T47D (cell line): Measurements from ENCODE around the gene CPAMD8.

Source experiments
- DNase-seq, 2 experiments: peaks; one replicate each; pipeline versions ENCODE4 v3.0.0 to v3.0.0-alpha.2; 2011 to 2012; ENCODE audit warnings: low read depth in 1 of 2, low spot score in 1 of 2
- JUND ChIP-seq: IDR thresholded peaks from 2 replicates; pipeline ENCODE4 v1.6.1; 2012; ENCODE audit warnings: low read depth
- in situ Hi-C: cut with HindIII; loops from 2 replicates; pipeline ENCODE4 v1.10.0; 2016; ENCODE audit warnings: low sequenced_read_pairs, low pct_unique_long_range_greater_than_20kb

CPAMD8 gene

DNA sequence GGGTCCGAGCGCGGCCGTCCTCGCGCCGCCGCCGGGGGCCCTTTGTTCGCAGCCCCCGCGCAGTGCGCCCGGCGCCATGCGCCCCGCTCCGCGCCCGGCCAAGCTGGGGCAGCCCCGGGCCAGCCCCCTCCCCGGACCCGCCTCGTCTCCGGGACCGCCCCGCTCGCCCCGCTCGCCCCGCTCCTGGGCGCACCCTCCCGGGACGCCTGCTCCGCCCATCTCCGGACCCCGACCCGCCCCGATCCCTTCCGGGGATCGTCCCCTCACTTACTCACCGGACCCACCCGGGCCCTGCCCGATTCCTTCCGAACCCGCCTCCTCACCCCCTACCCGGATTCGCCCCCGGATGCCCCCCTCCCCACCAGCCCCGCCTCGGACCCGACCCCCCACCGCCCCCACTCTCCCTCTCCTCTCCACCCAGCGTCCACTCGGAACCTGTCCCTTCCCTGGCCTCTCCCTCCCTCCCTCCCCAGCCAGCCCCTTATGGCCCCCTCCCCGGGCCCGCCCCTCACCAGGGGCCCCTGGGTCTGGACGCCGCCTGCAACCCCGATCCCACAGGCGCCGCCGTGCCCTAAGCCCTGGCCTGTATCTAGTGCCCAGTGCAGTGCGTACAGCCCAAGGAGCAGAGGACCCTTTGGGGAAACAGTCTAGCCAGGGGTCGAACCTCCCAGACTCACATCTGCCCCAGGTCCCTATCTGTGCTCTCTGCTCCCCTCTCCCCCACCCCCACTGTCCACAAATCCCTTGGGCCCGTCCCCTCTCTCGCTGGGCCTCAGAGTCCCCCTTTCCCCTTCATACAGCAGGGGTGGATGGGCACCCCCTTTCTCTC lies at the start of gene CPAMD8:
TSS of gene CPAMD8 (minus strand) at position 105 of the 829 bp plus-strand sequence. CDS start 168 bp downstream, outside the sequence.
- in situ Hi-C loops: no loop called here
- DNase-seq: peak; percentile 20 to 33
- no peak for TF ChIP-seq JUND

DNA sequence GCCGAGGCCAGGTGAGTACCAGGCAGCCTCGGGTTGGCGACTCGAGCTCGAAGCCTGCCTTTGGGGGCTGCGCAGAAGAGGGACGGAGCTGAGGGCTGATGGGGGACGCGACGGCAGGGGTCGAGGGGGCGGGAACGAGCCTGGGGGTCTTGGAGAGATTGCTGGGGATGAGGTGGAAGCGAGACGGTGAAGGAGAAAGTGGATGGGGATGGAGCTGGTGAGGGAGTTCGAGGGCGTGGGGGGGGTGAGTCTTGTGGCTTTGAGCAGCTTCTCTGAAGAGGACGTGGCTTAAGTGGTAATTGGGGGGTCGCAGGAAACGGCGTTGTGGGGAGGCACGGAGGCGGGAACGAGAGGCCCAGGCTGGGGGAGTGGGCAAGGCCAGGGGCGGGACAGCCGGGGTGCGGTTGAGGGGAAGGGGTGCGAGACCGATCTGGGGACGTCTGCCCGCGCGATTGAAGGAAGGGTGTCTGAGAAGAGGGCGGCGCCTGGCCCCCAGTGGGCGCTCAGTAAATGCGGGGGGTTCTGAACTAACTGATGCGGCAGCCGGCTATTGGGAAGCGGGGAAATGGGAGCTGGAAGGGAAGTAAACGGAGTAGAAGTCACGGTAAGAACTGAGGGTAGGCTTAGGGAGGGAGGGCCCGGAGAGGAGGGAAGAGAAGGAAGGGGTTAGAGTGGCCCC lies 49.4 kb upstream of the CPAMD8 start:
- no peak for TF ChIP-seq JUND
- in situ Hi-C loops: no loop called here
- peak in 1 of 2 experiments; percentile 27 for DNase-seq

GRCh38 chr19:17075035-17075863 lies 48.6 kb upstream of the CPAMD8 start, which contains the start of the genes HAUS8 and MYO9B:
Gene HAUS8, minus strand, starts transcription at chr19:17075452. Its CDS starts 30 bp downstream, at chr19:17075422.
Gene MYO9B, plus strand, starts transcription at chr19:17075777. Its CDS starts 25,941 bp downstream, at chr19:17101718.
- in situ Hi-C loops: no loop called here
- no peak for TF ChIP-seq JUND
- peak; percentile 92 to 99 for DNase-seq

DNA sequence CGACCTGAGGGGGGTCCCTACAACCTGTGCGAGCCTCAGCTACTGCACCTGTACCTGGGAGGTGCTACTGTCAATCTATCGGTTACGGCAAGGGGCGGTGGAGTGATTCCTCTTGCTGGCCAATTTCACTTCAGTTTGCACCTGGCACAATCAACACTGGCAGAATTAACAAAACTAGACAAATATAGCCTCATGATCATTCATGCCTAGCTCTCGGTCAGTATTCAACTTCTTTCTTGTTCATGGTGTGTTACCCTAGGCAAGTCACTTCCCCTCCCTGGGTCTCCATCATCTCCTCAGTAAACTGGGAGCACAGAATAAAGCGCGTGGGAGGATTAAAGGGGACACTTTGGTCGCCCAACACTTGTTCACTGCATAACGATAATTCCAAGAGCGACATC lies 48.0 kb upstream of the CPAMD8 start:
- in situ Hi-C loops: no loop called here
- no peak for TF ChIP-seq JUND

GRCh38 chr19:17073869-17074633 lies 47.4 kb upstream of the CPAMD8 start:
- peak; percentile 13 to 48 for DNase-seq
- in situ Hi-C loops: no loop called here
- TF ChIP-seq JUND: no peak

More for the DNA sequence above, 48.0 kb upstream of the CPAMD8 start:
- no peak for DNase-seq

GRCh38 chr19:17070912-17071311 lies 44.3 kb upstream of the CPAMD8 start:
- no peak for TF ChIP-seq JUND
- in situ Hi-C loops: no loop called here

GRCh38 chr19:17070421-17070820 lies 43.8 kb upstream of the CPAMD8 start:
- in situ Hi-C loops: no loop called here
- DNase-seq: no peak
- no peak for TF ChIP-seq JUND

More at GRCh38 chr19:17070912-17071311, 44.3 kb upstream of the CPAMD8 start:
- no peak for DNase-seq

DNA sequence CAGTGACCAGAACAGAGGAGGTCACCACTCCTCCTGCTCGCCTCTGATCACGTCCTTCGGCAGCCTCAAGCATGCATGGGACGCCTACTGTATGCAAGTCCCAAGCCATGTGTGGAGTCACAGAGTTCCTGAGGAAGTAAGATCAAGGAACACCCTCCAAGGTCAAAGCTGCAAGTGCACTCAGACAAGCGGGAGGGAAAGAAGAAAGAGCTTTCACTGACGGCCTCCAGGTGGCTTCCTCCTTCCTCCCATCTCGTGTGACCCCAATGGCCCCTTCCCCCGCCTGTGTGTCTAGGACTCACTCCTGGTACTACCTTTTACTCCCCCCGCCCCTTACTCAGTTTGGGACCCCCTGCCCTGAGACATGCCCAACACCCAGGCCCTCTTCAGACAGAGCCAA lies 42.6 kb upstream of the CPAMD8 start:
- in situ Hi-C loops: no loop called here
- no peak for DNase-seq
- TF ChIP-seq JUND: no peak

- in situ Hi-C loops: no loop called here
- no peak for DNase-seq
- TF ChIP-seq JUND: no peak
These were observed 36.8 kb upstream of the CPAMD8 start for GRCh38 chr19:17063428-17063827.

- no peak for DNase-seq
- in situ Hi-C loops: no loop called here
- TF ChIP-seq JUND: no peak
These were observed 35.1 kb upstream of the CPAMD8 start for GRCh38 chr19:17061691-17062090.

- in situ Hi-C loops: no loop called here
- no peak for DNase-seq
- TF ChIP-seq JUND: no peak
These were observed 34.6 kb upstream of the CPAMD8 start for GRCh38 chr19:17061205-17061604.

- in situ Hi-C loops: no loop called here
- no peak for TF ChIP-seq JUND
- no peak for DNase-seq
These were observed 34.2 kb upstream of the CPAMD8 start for GRCh38 chr19:17060802-17061201.
